Endodermal cell (in vitro differentiated cells): ENCODE results near the gene PRKCQ. TPM values are rescaled to one million over a fixed set of nuclear protein-coding genes. Genes with fewer than 3 reads are reported as not detected.
"Not testable (repeated sequence)": the region's sequence is repeated elsewhere in the genome, so short reads cannot be mapped to it uniquely, and the experiment has no call there.

ENCODE experiments used
- DNase-seq: peaks from one replicate; pipeline ENCODE4 v3.0.0-alpha.2; 2017
- H3K27ac ChIP-seq: 2 replicates; pipeline ENCODE4 v1.5.1; 2013; ENCODE audit warnings: mild to moderate bottlenecking, low read depth, low read length, moderate library complexity
- H3K27me3 ChIP-seq: 2 replicates; pipeline ENCODE4 v1.6.1; 2013; ENCODE audit warnings: mild to moderate bottlenecking, low read length, moderate library complexity; ENCODE audit not compliant: insufficient read depth, control insufficient read depth, poor library complexity, severe bottlenecking
- H3K36me3 ChIP-seq: 2 replicates; pipeline ENCODE4 v1.7.0; 2013; ENCODE audit warnings: mild to moderate bottlenecking, low read length, moderate library complexity; ENCODE audit not compliant: control insufficient read depth, insufficient read depth
- H3K4me1 ChIP-seq: one replicate; pipeline ENCODE4 v1.7.0; 2013; ENCODE audit warnings: low read length; ENCODE audit not compliant: control insufficient read depth, insufficient read depth
- H3K4me3 ChIP-seq: 2 replicates; pipeline ENCODE4 v1.5.1; 2013; ENCODE audit warnings: mild to moderate bottlenecking, low read length, moderate library complexity
- H3K9ac ChIP-seq: 2 replicates; pipeline ENCODE4 v1.6.1; 2013; ENCODE audit warnings: mild to moderate bottlenecking, low read length, moderate library complexity; ENCODE audit not compliant: poor library complexity, severe bottlenecking; ENCODE audit errors: extremely low read depth
- H3K9me3 ChIP-seq: 2 replicates; pipeline ENCODE4 v1.6.1; 2013; ENCODE audit warnings: mild to moderate bottlenecking, low read length, moderate library complexity; ENCODE audit not compliant: control insufficient read depth
- H3K27ac Mint-ChIP-seq: 2 replicates; pipeline ENCODE4 v1.8.0; 2020; ENCODE audit warnings: mixed read lengths
- H3K27me3 Mint-ChIP-seq: 2 replicates; pipeline ENCODE4 v1.8.0; 2021; ENCODE audit warnings: mild to moderate bottlenecking, mixed read lengths; ENCODE audit not compliant: insufficient read depth
- H3K36me3 Mint-ChIP-seq: 2 replicates; pipeline ENCODE4 v1.8.0; 2020; ENCODE audit warnings: low read depth, mixed read lengths
- H3K4me1 Mint-ChIP-seq: 2 replicates; pipeline ENCODE4 v1.8.0; 2020; ENCODE audit warnings: mixed read lengths
- H3K4me3 Mint-ChIP-seq: 2 replicates; pipeline ENCODE4 v1.8.0; 2020; ENCODE audit warnings: mild to moderate bottlenecking, moderate library complexity, mixed read lengths
- H3K9me3 Mint-ChIP-seq: 2 replicates; pipeline ENCODE4 v1.8.0; 2020; ENCODE audit warnings: mild to moderate bottlenecking, mixed read lengths
- WGBS, 2 experiments: methylation state at CpG; one replicate each; pipeline versions ENCODE4 v1.1.5 to v1.1.7; 2013; ENCODE audit warnings: missing lambda C conversion rate in 2 of 2, mixed read lengths in 1 of 2; ENCODE audit not compliant: insufficient coverage in 1 of 2, insufficient read length in 1 of 2; 5-methylcytosine and 5-hydroxymethylcytosine counted together
- total RNA-seq, 2 donors: library from RNA; stranded (reverse); fragmentation: NEBNext Ultra II Directional in 1 of 2; extraction: Animal tissue kit (Norgen Biotek cat#: 25700) in 1 of 2; gene quantifications; 2 replicates in 1 of 2; 3 replicates in 1 of 2; pipeline ENCODE4 v1.2.1, GENCODE V29; 2021
- TF ChIP-seq, protein P1 (sequence below): fragments of 200-600 bp; sonication (generic); conservative IDR thresholded peaks from 2 replicates; pipeline ENCODE4 v1.5.0; 2021; ENCODE audit warnings: antibody characterized with exemption, mild to moderate bottlenecking

Gene PRKCQ
- total RNA-seq, 2 donors from 2014 or later = 24.3 to 29.1 TPM

DNA sequence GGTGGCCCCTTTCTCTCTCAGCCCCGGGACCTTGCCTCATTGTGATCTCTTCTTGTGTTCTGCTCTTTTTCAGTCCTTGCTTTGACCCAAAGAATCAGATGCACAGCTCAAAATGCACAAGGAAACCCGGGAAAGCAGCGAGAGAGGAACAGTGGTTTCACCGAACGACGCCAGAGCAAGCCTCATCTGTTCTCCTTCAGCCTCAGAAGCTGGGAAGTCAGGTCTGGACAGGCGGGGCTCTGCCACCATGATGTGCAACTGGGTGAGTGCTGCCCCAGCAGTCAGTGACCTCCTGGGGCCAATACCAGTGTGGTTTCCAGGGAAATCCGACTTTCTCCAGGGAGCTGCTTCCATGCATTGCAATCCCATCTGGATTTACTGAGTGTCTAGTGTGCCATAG lies 133.4 kb downstream of the PRKCQ start:
- TF ChIP-seq, protein P1, sequence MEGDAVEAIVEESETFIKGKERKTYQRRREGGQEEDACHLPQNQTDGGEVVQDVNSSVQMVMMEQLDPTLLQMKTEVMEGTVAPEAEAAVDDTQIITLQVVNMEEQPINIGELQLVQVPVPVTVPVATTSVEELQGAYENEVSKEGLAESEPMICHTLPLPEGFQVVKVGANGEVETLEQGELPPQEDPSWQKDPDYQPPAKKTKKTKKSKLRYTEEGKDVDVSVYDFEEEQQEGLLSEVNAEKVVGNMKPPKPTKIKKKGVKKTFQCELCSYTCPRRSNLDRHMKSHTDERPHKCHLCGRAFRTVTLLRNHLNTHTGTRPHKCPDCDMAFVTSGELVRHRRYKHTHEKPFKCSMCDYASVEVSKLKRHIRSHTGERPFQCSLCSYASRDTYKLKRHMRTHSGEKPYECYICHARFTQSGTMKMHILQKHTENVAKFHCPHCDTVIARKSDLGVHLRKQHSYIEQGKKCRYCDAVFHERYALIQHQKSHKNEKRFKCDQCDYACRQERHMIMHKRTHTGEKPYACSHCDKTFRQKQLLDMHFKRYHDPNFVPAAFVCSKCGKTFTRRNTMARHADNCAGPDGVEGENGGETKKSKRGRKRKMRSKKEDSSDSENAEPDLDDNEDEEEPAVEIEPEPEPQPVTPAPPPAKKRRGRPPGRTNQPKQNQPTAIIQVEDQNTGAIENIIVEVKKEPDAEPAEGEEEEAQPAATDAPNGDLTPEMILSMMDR = no peak
- peaks cover 29% of the 10 kb centered on the region for H3K36me3 ChIP-seq
- DNase-seq = no peak
- peaks cover 9% of the 10 kb centered on the region for H3K4me1 Mint-ChIP-seq
- no peak overlapping the region for H3K27ac ChIP-seq
- no peak overlapping the region for H3K4me3 ChIP-seq
- no peaks in the 10 kb centered on the region for H3K9me3 ChIP-seq
- no peaks in the 10 kb centered on the region for H3K4me1 ChIP-seq
- H3K9ac ChIP-seq = no peak overlapping the region
- H3K36me3 Mint-ChIP-seq = peaks cover 53% of the 10 kb centered on the region
- H3K4me3 Mint-ChIP-seq = no peak overlapping the region
- peaks cover 2% of the 10 kb centered on the region for H3K9me3 Mint-ChIP-seq
- no peaks in the 10 kb centered on the region for H3K27me3 ChIP-seq
- no peak overlapping the region for H3K27ac Mint-ChIP-seq
- 91 to 95% methylated on average over 7 to 8 of the region's 8 CpGs for WGBS, 2 experiments
- no peaks in the 10 kb centered on the region for H3K27me3 Mint-ChIP-seq

DNA sequence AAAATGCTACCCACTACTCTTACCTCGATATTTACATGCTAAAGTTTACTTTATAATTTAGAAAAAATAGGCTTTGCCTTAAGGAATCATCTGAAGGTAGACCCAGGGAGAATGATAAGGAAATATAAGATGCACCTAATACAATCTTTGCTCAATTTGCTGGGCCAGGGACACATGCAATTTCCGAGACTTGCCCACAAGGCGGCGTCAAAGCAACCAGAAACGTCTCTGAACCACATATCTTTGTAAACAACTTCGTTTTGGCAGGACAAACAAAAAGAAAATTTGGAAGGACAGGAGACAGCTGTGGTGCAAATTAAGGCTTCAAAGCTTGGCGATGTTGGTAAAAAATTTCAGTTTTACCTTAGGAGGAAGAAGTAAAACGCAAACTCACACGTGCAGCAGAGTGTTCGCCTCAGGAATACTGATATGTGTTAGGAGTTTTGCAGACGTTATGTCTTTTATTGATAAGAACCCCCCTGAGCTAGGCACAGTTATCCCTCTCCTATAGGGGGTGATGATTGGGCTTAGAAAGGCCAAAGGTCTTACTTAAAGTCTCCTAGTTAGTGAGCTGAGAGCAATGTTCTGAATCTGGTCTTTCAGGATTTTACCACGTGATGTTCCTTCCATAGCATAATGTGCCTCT lies 134.3 kb downstream of the PRKCQ start:
- WGBS, 2 experiments = 56 to 68% methylated on average over 6 to 12 of the region's 12 CpGs
- Mint-ChIP-seq H3K36me3 (peaks cover 58% of the 10 kb centered on the region), H3K4me1 (peaks cover 9% of the 10 kb centered on the region), H3K9me3 (no peaks in the 10 kb centered on the region), H3K4me3 (no peak overlapping the region), H3K27ac (peak overlapping the region; percentile 40), H3K27me3 (no peaks in the 10 kb centered on the region)
- TF ChIP-seq, protein P1 = peak; percentile 77
- no peaks in the 10 kb centered on the region for H3K27me3 ChIP-seq
- H3K36me3 ChIP-seq = peaks cover 34% of the 10 kb centered on the region
- DNase-seq = peak; percentile 82
- H3K27ac ChIP-seq = no peak overlapping the region
- H3K9me3 ChIP-seq = no peaks in the 10 kb centered on the region
- no peak overlapping the region for H3K9ac ChIP-seq
- no peaks in the 10 kb centered on the region for H3K4me1 ChIP-seq
- no peak overlapping the region for H3K4me3 ChIP-seq

DNA sequence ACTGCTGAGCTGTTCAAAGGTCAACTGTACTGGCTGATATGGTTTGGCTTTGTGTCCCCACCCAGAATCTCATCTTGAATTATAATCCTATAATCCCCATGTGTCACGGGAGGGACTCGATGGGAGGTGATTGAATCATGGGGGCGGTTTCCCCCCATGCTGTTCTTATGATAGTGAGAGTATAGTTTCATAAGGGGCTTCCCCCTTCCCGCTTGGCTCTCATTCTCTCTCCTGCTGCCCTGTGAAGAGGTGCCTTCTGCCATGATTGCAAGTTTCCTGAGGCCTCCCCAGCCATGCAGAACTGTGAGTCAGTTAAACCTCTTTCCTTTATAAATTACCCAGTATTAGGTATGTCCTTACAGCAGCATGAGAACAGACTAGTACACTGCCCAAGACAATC lies 140.2 kb downstream of the PRKCQ start:
- peaks cover 70% of the 10 kb centered on the region for H3K36me3 Mint-ChIP-seq
- not testable (repeated sequence) for H3K27ac Mint-ChIP-seq, H3K4me3 ChIP-seq, H3K27me3 ChIP-seq, H3K27me3 Mint-ChIP-seq, H3K4me1 Mint-ChIP-seq, H3K4me1 ChIP-seq, H3K9me3 ChIP-seq, H3K9me3 Mint-ChIP-seq, H3K4me3 Mint-ChIP-seq, H3K27ac ChIP-seq, DNase-seq, H3K9ac ChIP-seq
- 92% methylated on average over 4 of the region's 4 CpGs; no CpG with 5 or more reads in 1 of the 2 experiments for WGBS, 2 experiments
- peaks cover 66% of the 10 kb centered on the region for H3K36me3 ChIP-seq

DNA sequence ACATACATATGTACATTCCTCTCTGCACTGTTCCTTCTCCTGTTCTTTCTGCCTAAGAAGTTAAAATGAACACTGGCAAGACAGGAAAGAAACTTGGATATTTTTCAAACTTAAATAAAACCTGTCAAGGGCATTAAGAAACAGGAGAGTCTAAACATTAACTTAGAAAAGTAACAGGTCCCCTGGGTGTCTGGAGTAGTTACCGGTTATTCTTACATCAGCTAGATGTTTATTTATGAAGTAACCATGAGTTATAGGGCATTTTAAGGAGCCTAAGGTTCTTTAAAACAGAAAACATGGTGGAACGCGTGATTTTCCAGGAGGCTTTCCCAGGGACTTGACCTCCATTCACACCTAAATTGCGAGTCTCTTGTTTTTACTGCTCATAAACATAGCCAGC lies 148.2 kb downstream of the PRKCQ start:
- DNase-seq = no peak
- Mint-ChIP-seq H3K4me1 (no peaks in the 10 kb centered on the region), H3K9me3 (no peaks in the 10 kb centered on the region), H3K27ac (no peak overlapping the region), H3K27me3 (no peaks in the 10 kb centered on the region), H3K36me3 (peaks cover 53% of the 10 kb centered on the region), H3K4me3 (no peak overlapping the region)
- 71 to 75% methylated on average over 4 of the region's 4 CpGs for WGBS, 2 experiments
- H3K4me3 ChIP-seq = no peak overlapping the region
- no peaks in the 10 kb centered on the region for H3K27me3 ChIP-seq
- no peak overlapping the region for H3K27ac ChIP-seq
- peaks cover 73% of the 10 kb centered on the region for H3K36me3 ChIP-seq
- TF ChIP-seq, protein P1 = no peak
- no peaks in the 10 kb centered on the region for H3K4me1 ChIP-seq
- H3K9ac ChIP-seq = no peak overlapping the region
- no peaks in the 10 kb centered on the region for H3K9me3 ChIP-seq
